Calu3 (cell line): ENCODE results near the gene SLC25A21. TPM values are rescaled to one million over a fixed set of nuclear protein-coding genes. Genes with fewer than 3 reads are reported as not detected.

Source experiments
- BruUV-seq: library from RNA; stranded (reverse); fragments of 400-500 nt; replicated peaks from 2 replicates; lab custom pipeline; 2021; lab: Mats Ljungman, UMichigan
- CTCF ChIA-PET: fragments of 300-600 bp; sonication (Branson Sonifier 250); formaldehyde crosslinking; loops from one replicate; lab custom pipeline; 2022; ENCODE audit warnings: antibody characterized with exemption; lab: Charles Lee
- DNase-seq: peaks from one replicate; pipeline ENCODE4 v3.0.0; 2022
- H3K27ac Mint-ChIP-seq: one replicate; pipeline ENCODE4 v1.8.0; 2022; ENCODE audit warnings: mixed read lengths; ENCODE audit not compliant: unreplicated experiment
- H3K27me3 Mint-ChIP-seq: one replicate; pipeline ENCODE4 v1.8.0; 2022; ENCODE audit warnings: mixed read lengths; ENCODE audit not compliant: unreplicated experiment
- H3K36me3 Mint-ChIP-seq: one replicate; pipeline ENCODE4 v1.8.0; 2022; ENCODE audit warnings: mild to moderate bottlenecking, moderate library complexity, mixed read lengths; ENCODE audit not compliant: insufficient read depth, unreplicated experiment
- H3K4me1 Mint-ChIP-seq: one replicate; pipeline ENCODE4 v1.8.0; 2022; ENCODE audit warnings: mild to moderate bottlenecking, low read depth, mixed read lengths; ENCODE audit not compliant: unreplicated experiment
- H3K4me3 Mint-ChIP-seq: one replicate; pipeline ENCODE4 v1.8.0; 2022; ENCODE audit warnings: mild to moderate bottlenecking, low read depth, moderate library complexity, mixed read lengths; ENCODE audit not compliant: unreplicated experiment
- H3K9me3 Mint-ChIP-seq: one replicate; pipeline ENCODE4 v1.8.0; 2022; ENCODE audit warnings: low read depth, mixed read lengths; ENCODE audit not compliant: unreplicated experiment
- intact Hi-C: fragments of 100-400 bp; cut with micrococcal nuclease; formaldehyde crosslinking; loops from one replicate; pipeline ENCODE4 v1.10.0; 2022; ENCODE audit not compliant: unreplicated experiment
- total RNA-seq: library from RNA; stranded (reverse); gene quantifications from 2 replicates; pipeline ENCODE4 v1.2.3, GENCODE V29; 2022
- TF ChIP-seq, protein P1 (sequence below): fragments of 200-600 bp; IDR thresholded peaks from one replicate; pipeline ENCODE4 v1.8.0; 2022; ENCODE audit warnings: antibody characterized with exemption; ENCODE audit not compliant: unreplicated experiment

The SLC25A21 gene
- total RNA-seq, 1 experiment from 2014 or later, result 1.4 TPM

DNA sequence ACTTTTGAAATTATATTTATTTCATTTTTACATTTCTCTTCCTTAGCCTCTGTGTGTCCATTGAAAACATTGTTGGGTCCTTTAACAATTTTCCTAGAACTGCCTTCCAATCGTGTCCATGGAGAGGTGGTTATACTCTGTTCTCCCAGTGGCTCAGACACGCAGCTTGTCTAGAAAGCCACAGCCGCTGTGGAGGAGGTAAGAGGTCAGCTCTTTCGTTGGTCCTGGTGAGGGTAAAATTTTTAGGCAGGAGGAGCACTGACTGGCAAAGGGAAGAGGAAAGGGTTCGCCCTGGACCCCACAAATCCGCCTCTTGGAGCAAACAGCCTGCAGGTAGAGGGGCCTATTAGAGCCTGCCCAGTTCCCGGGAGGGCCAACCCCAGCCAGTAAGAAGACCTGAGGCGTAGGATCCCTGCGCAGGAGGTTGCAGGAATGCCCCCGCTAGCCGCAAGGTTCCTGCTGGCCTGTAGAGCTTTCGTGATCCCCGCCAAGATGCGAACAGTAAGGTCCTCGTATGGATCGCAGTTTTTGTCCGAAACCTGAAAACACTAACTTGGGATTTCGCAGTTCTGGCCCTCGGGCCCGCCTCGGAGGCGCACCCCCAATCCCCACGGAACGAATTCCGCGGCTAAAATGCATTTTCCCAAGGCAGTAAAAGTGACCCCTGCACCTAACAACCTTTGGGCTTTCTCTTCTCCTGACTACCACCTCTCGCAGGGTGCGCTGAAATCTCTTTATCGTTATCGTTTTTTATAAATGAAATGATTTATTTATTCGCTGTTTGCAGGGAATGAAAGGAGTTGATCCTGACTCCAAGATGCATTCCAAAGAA lies 518.2 kb downstream of the SLC25A21 start:
- Mint-ChIP-seq H3K4me1 (peaks cover 12% of the 10 kb centered on the region), H3K9me3 (no peaks in the 10 kb centered on the region), H3K27ac (no peak overlapping the region), H3K4me3 (no peak overlapping the region), H3K36me3 (no peaks in the 10 kb centered on the region), H3K27me3 (peaks cover 58% of the 10 kb centered on the region)
- DNase-seq, result no peak
- CTCF ChIA-PET, result no interaction called here
- intact Hi-C loops, result no loop called here
- no TSS peak for BruUV-seq
- TF ChIP-seq, protein P1, sequence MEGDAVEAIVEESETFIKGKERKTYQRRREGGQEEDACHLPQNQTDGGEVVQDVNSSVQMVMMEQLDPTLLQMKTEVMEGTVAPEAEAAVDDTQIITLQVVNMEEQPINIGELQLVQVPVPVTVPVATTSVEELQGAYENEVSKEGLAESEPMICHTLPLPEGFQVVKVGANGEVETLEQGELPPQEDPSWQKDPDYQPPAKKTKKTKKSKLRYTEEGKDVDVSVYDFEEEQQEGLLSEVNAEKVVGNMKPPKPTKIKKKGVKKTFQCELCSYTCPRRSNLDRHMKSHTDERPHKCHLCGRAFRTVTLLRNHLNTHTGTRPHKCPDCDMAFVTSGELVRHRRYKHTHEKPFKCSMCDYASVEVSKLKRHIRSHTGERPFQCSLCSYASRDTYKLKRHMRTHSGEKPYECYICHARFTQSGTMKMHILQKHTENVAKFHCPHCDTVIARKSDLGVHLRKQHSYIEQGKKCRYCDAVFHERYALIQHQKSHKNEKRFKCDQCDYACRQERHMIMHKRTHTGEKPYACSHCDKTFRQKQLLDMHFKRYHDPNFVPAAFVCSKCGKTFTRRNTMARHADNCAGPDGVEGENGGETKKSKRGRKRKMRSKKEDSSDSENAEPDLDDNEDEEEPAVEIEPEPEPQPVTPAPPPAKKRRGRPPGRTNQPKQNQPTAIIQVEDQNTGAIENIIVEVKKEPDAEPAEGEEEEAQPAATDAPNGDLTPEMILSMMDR, result no peak

DNA sequence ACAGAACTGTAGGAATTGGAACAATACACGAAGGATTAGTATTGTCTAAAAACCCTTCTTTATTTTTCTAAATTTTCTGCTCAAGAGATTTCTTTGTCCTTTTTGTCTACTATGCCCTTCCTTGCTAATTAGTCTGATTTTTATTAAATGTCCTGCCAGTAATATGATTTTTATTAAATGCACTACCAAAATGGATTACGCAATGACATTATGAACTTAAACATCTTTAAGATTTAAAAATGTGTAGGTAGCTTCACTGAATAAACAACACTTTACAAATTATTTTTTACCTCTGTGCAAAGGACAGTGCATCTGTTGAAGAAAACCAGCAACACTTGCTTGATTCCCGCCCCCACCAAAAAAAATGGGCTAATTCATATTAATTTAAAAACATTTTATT lies 519.0 kb downstream of the SLC25A21 start:
- Mint-ChIP-seq H3K27me3 (peaks cover 51% of the 10 kb centered on the region), H3K27ac (no peak overlapping the region), H3K36me3 (no peaks in the 10 kb centered on the region), H3K4me3 (no peak overlapping the region), H3K4me1 (peaks cover 12% of the 10 kb centered on the region), H3K9me3 (no peaks in the 10 kb centered on the region)
- no TSS peak for BruUV-seq
- intact Hi-C loops, result no loop called here
- TF ChIP-seq, protein P1, result no peak
- CTCF ChIA-PET, result no interaction called here
- DNase-seq, result no peak

DNA sequence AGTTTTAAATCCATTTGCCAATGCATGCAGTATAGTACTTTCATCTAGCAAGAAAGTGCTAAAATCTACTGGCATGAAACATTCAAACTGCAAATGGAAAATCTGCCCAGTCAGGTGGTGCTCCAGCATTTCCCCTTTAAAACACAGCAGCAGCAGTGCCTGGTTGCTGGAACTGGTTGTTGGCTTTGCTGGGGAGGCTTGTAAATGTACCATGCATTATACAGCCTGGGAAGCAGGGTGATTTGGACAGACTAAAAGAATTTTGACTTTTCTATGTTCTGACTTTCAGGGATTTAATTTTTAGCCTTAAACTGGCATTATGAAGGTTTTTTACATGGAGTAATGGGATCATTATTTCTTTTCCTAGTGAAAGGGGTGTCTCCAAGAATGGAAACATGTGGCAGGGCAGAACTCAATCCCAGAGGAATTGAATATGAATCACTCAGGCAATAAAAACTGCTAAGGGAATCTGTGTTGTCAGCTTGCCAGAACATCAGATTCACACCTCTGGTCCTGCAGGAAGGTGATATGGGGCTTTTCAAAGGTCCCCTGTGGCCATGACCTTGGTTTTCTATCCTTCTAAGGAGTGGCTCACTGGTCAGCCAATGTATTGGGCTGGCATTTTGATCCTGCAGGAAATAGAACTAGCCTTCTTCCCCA lies 519.7 kb downstream of the SLC25A21 start:
- intact Hi-C loops, result no loop called here

More for the DNA sequence above, 519.7 kb downstream of the SLC25A21 start:
- no peak overlapping the region for H3K27ac Mint-ChIP-seq
- H3K4me1 Mint-ChIP-seq, result peaks cover 12% of the 10 kb centered on the region
- TF ChIP-seq, protein P1, result no peak
- BruUV-seq, result no TSS peak
- no peak for DNase-seq
- no peak overlapping the region for H3K4me3 Mint-ChIP-seq
- CTCF ChIA-PET, result interaction anchor here (0.6 kb wide), 1 partner anchor 1979 kb away, joined by 6 read pairs; no protein-coding TSS in a partner anchor
- no peaks in the 10 kb centered on the region for H3K9me3 Mint-ChIP-seq
- H3K36me3 Mint-ChIP-seq, result peaks cover 5% of the 10 kb centered on the region
- H3K27me3 Mint-ChIP-seq, result peaks cover 43% of the 10 kb centered on the region
